HG03066 (cell line): ENCODE measurements around the gene SIM1.

Experiments used
- ATAC-seq: cut with Tn5 transposase; IDR thresholded peaks from one replicate; pipeline ENCODE4 v1.9.1; 2021; ENCODE audit warnings: low read depth; ENCODE audit not compliant: unreplicated experiment

Gene SIM1

GRCh38 chr6:100470422-100471120 lies 5.8 kb upstream of the SIM1 start:
- no peak for ATAC-seq

DNA sequence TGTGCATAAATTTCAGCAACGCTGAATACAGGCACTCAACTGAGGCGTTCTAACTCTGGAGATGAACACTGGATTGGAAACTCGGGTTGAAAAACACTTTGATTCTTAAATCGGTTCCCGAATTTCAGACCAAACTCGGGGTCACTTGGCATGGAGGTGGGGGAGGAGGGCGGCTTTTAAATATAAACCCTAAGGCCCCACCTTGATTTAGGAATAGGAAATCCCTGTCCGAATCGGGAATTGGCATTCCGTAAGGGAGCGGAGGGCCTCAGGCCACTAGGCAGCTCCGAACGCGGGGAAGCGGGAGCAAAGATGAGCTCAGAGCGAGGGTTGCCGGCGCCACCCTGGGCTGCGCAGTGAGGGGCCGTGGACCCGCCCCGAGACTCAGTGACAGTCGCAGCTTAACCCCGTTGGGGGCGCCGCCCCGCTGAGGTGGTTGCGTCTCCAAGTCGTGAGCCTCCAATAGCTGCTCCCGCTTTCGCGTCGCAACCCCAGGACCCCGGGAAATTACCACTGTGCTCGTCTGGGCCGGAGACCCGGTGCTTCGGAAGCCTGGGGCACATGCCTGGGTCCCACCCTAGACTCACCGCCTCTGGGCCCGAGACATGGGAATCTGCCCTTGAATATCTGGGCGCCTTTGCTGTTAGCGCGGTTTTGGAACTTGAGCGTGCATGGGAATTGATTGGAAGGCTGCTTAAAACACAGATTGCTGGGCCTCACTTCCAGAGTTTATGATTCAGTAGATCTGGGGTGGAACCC lies 4.6 kb upstream of the SIM1 start:
- ATAC-seq = no peak

- ATAC-seq = no peak
These were observed 3.4 kb upstream of the SIM1 start for GRCh38 chr6:100468016-100468622.

GRCh38 chr6:100467129-100468015 lies 2.7 kb upstream of the SIM1 start:
- no peak for ATAC-seq

DNA sequence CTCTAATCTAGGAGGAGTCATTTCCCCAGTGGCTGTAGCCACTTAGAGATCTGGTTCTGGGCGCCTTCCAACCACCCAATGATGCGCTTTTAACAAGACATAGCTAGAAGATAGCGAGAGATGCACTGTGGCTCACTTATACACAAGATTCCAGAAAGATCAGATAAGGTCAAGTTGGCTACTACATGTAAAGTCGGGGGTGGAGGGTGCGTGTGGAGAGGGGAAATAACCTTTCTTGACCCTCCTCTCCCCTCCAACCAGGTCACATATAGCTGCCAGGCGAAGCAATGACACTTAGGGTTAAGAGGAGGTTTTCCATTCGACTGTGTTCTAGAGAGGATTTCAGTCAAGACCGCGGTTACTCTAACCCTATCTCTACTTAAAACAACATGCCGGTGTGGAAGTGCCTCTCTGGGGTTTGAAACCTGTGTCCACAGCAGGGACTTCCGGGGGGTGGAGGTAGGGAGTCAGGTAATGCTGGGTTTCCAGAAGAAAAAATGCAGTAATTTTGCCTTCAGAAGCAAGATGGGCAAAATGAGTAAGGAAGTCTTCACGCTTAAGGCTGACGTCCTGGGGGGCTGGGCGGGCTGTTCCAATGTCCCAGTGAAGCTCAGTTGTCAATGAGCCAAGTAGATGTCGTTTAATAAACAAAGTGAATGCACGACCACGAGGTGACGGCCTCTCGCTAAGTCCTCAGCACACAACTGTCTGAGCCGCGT lies 1.8 kb upstream of the SIM1 start:
- ATAC-seq = no peak

DNA sequence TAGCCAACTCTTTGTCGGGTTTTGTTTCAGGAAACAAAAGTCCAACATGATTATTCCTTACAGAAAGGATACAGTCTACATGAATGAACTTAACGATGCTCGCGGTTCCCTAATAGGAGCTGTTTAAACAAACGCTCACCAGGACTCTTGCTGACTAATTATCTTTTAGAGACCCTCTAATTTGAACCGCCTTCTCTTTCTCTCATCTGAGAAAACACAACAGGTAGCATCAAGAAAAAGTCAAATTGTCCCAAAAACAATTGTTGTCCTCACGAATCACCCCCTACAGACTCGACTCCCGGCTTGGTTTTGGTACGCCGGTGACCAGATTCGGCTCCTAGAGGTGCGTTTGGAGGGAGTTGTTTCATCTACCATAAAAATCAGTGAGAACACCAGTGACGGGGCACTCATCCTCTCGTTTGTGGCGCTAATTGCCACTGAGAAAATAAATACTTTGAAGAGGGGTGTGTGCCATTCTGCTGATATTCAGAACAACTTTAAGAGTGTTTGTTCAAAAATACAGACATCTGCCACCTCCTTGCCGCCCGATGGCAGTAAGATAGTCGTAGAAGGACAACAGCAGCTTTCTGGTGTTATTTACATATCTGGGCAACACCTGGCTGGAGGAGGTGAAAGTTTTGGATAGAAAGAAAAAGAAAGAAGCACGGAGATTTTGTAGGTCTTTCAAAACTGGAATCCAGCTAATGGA lies 1.1 kb upstream of the SIM1 start:
- ATAC-seq = no peak

DNA sequence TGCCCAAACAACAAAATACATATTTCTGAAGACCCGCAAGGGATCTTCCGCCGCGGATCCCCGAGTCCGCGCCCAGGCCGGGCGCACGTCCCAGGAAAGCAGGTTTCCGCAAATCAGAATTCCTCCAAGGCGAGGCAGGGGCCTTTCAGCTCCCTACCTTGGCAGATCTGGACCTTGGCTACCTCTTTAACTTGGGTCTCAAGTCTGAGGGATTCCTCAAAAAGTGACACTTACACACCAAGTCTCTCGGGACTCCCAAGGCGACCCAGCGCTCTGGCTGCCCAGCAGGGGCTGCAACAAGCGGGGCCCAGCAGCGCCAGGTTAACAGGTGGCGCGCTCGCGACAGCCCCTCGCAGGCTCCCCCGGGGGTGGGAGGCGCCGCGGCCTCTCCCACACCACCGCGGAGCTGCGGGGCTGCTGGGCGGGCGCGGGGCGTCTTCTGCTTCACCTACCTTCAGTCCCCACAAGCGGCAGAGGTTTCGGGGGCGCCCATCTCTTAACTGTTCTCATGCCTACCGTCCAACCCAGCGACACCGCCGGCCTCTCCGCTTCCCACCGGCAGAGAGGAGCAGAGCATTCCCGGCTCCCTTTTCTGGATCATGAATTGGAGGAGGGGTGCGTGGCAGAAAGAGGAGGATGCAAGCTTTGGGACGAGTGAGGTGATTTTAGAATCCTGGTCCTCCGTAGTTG lies 414 bp downstream of the SIM1 start:
- no peak for ATAC-seq

DNA sequence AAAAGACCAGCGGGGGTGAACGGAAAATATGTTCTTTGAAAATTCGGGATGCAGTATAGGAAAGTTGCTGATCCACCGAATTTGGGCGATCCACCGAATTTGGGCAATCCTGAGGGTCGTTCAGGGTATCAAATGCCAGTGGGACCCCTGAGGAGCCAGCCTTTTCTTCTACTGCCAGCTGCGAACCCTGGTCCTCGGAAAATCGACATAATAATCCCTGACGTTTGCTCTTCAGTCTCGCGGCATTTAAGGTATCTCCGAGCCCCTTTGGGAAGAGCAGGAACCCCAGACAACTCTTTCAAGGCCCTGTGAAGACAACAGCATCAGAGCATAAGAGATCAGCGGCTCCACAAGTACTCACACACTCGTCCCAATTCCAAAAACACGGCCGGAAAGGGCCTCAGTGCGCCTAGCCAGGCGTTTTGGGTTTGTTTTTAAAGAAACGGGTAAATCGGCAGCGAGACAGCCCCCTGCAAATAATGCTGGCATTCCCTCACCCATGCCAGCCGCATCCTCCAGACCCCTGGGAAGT lies 1.0 kb downstream of the SIM1 start:
- no peak for ATAC-seq

GRCh38 chr6:100462706-100463629 lies 1.8 kb downstream of the SIM1 start:
- ATAC-seq = no peak

- no peak for ATAC-seq
These were observed 2.6 kb downstream of the SIM1 start for GRCh38 chr6:100461917-100462705.

- ATAC-seq = no peak
These were observed 3.3 kb downstream of the SIM1 start for GRCh38 chr6:100461278-100461916.

- no peak for ATAC-seq
These were observed 4.0 kb downstream of the SIM1 start for GRCh38 chr6:100460650-100461204.

DNA sequence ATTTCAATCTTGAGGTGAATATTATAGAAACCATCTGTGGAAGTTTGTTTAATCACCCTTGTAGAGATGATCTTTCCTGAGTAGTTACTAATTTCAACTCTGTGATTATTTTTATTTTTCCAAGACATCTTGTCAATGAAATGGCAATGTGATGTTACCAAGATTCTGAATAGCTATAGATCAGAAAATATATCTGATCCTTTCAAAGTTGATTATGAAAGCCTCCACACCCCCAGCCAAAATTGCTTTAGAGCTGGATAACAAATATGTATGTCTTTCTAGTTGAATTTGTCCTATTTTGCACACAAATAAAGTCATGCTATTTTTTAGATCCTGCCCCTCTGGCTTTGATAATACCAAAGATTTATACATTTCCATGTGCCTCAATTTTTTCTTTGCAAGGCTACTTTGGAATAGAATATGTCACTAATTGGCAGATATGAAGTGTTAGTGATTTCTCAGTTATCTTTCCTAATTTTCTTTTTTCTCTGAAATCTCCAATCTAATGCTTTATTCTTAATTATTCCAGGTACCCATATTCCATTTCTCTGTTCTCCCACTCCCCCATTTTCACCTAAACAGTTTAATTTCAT lies 5.0 kb downstream of the SIM1 start:
- ATAC-seq = no peak

GRCh38 chr6:100458841-100459591 lies 5.7 kb downstream of the SIM1 start:
- no peak for ATAC-seq
